Measurements from ENCODE around the gene MARK4.

MARK4 gene

DNA sequence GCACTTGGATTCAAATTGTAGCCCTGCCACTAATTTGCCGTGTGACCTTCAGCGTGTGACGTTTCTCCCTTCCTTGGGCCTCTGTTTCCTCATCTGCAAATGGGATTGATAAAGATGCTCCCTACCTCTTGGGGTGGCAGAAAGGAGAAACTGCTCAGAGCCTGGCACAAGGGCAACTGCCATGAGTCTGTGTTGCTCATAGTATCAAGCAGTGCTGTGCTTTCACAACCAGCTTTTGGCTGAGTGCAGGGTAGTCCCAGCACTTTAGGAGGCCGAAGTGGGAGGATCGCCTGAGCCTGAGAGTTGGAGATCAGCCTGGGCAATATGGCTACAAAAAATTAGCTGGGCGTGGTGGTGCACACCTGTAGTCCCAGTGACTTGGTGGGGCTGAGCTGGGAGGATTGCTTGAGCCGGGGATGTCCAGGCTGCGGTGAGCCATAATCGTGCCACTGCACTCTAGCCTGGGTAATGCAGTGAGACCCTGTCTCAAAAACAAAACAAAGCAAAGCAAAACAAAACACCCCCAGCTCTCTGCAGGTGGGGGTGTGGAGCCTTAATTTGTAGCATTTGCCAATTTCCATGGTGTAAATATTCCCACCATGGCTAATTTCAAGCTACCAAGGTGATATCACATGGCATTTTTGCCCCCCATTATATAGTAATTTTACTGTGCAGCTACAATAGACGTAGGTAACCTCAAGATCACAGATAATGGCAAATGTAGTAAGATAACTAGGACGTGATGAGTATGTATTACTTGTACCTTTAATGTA is 1.6 kb upstream of the MARK4 start:
- TF ChIP-seq PPARA (CRISPR knock-in tag; IDR thresholded peaks at IDR 0.05; ENCODE audit: borderline replicate concordance) (no peak), RARB (CRISPR knock-in tag; IDR thresholded peaks at IDR 0.05) (no peak), ZNF565 (CRISPR knock-in tag; conservative IDR thresholded peaks at IDR 0.05; ENCODE audit: low read depth) (no peak), CSDC2 (CRISPR knock-in tag; IDR thresholded peaks at IDR 0.05) (no peak), ZNF70 (CRISPR knock-in tag; IDR thresholded peaks at IDR 0.05) (no peak)
- TF ChIP-seq, protein P1, sequence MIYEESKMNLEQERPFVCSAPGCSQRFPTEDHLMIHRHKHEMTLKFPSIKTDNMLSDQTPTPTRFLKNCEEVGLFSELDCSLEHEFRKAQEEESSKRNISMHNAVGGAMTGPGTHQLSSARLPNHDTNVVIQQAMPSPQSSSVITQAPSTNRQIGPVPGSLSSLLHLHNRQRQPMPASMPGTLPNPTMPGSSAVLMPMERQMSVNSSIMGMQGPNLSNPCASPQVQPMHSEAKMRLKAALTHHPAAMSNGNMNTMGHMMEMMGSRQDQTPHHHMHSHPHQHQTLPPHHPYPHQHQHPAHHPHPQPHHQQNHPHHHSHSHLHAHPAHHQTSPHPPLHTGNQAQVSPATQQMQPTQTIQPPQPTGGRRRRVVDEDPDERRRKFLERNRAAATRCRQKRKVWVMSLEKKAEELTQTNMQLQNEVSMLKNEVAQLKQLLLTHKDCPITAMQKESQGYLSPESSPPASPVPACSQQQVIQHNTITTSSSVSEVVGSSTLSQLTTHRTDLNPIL (CRISPR knock-in tag; IDR thresholded peaks at IDR 0.05; ENCODE audit: low read depth): no peak
- TF ChIP-seq, protein P2, sequence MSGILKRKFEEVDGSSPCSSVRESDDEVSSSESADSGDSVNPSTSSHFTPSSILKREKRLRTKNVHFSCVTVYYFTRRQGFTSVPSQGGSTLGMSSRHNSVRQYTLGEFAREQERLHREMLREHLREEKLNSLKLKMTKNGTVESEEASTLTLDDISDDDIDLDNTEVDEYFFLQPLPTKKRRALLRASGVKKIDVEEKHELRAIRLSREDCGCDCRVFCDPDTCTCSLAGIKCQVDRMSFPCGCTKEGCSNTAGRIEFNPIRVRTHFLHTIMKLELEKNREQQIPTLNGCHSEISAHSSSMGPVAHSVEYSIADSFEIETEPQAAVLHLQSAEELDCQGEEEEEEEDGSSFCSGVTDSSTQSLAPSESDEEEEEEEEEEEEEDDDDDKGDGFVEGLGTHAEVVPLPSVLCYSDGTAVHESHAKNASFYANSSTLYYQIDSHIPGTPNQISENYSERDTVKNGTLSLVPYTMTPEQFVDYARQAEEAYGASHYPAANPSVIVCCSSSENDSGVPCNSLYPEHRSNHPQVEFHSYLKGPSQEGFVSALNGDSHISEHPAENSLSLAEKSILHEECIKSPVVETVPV (CRISPR knock-in tag; IDR thresholded peaks at IDR 0.05): no peak
- ATAC-seq: no peak

DNA sequence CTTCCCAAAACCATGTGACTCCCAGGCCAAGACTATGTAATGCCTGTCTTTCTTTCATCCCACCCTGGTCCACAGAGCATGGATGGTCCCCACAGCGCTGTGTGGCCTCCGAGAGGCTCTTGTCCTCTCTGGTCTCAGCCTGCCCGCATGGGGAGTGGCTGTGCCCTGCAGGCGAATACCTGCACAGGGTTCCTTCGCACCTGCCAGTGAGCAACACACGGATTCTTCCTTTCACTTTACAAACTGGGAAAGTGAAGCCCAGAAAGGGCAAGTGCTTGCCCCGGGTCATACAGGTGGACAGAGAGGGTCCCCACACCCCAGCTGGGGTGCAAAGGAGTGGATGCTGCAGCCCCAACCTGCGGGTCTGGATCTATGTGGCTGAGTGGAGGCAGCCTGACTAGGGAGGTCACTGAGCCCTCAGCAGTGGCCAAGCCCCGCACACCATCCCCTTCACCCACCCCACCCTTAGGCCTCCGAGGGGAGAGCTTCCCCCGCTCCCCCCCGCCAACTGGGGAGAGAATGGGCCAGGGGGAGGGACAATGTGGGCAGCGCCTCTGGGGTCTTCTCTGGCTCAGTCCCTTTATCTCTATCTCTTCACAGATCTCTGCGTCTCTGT is 747 bp upstream of the MARK4 start:
- peak; percentile 5; the same call in 1 of the 3 replicates for ATAC-seq
- TF ChIP-seq ZFP3 (CRISPR knock-in tag; IDR thresholded peaks at IDR 0.05): no peak
- no peak for TF ChIP-seq PPARA (CRISPR knock-in tag; IDR thresholded peaks at IDR 0.05; ENCODE audit: borderline replicate concordance)
- TF ChIP-seq OSR1 (CRISPR knock-in tag; IDR thresholded peaks at IDR 0.05): no peak
- no peak for TF ChIP-seq TOX (CRISPR knock-in tag; IDR thresholded peaks at IDR 0.05; ENCODE audit: borderline replicate concordance)
- TF ChIP-seq GLIS3 (CRISPR knock-in tag; IDR thresholded peaks at IDR 0.05): no peak
- no peak for TF ChIP-seq ZNF565 (CRISPR knock-in tag; conservative IDR thresholded peaks at IDR 0.05; ENCODE audit: low read depth)
- no peak for TF ChIP-seq ZC3H10 (CRISPR knock-in tag; IDR thresholded peaks at IDR 0.05)
- TF ChIP-seq, protein P3, sequence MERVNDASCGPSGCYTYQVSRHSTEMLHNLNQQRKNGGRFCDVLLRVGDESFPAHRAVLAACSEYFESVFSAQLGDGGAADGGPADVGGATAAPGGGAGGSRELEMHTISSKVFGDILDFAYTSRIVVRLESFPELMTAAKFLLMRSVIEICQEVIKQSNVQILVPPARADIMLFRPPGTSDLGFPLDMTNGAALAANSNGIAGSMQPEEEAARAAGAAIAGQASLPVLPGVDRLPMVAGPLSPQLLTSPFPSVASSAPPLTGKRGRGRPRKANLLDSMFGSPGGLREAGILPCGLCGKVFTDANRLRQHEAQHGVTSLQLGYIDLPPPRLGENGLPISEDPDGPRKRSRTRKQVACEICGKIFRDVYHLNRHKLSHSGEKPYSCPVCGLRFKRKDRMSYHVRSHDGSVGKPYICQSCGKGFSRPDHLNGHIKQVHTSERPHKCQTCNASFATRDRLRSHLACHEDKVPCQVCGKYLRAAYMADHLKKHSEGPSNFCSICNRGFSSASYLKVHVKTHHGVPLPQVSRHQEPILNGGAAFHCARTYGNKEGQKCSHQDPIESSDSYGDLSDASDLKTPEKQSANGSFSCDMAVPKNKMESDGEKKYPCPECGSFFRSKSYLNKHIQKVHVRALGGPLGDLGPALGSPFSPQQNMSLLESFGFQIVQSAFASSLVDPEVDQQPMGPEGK (CRISPR knock-in tag; IDR thresholded peaks at IDR 0.05; ENCODE audit: borderline replicate concordance): no peak
- no peak for TF ChIP-seq ARNTL (CRISPR knock-in tag; IDR thresholded peaks at IDR 0.05; ENCODE audit: borderline replicate concordance, low read depth)
- TF ChIP-seq ISL1 (CRISPR knock-in tag; IDR thresholded peaks at IDR 0.05): no peak
- TF ChIP-seq ZNF8 (CRISPR knock-in tag; IDR thresholded peaks at IDR 0.05): no peak
- TF ChIP-seq RARB (CRISPR knock-in tag; IDR thresholded peaks at IDR 0.05): no peak

DNA sequence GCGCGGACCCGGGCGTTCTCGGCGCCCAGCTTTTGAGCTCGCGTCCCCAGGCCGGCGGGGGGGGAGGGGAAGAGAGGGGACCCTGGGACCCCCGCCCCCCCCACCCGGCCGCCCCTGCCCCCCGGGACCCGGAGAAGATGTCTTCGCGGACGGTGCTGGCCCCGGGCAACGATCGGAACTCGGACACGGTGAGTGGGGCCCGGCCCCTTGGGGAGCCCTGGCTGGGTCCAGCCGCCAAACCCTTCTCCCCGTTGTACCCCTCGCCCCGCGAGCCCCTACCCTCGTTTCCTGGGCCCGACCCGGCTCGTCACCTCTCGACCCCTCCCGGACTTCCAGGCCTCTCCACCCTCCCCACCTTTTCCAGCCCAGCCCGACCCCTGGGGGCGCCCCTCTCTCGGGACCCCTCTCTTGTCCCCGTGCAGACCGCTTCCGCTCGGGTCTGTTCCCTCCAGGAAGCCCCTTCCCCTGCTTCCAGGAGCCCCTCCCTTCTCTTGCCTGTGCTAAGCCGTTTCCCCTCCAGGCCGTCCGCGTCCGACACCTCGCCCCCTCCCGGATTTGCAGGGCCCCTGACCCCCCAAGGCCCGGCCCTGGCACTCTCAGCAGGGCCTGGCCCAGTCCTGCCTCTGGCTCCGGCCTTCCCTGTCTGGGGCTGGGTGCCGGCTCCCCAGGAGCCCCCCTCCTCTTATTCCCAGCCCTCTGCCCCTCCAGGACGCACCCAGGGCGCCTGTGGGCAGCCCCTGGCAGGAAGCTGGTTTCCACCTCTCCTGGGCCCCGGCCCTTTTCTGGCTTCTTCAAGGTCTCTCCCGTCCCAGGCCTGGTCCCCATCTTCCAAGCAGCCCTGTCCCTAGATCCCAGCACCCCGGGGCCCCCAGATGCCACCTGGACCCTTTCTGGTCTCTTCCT is 632 bp downstream of the MARK4 start:
- peak; percentile 50 for ATAC-seq
- TF ChIP-seq ZFP30 (CRISPR knock-in tag; IDR thresholded peaks at IDR 0.05): no peak
- TF ChIP-seq, protein P3 (CRISPR knock-in tag; IDR thresholded peaks at IDR 0.05; ENCODE audit: borderline replicate concordance): peak; percentile 65; the same call in 1 of the 2 replicates

DNA sequence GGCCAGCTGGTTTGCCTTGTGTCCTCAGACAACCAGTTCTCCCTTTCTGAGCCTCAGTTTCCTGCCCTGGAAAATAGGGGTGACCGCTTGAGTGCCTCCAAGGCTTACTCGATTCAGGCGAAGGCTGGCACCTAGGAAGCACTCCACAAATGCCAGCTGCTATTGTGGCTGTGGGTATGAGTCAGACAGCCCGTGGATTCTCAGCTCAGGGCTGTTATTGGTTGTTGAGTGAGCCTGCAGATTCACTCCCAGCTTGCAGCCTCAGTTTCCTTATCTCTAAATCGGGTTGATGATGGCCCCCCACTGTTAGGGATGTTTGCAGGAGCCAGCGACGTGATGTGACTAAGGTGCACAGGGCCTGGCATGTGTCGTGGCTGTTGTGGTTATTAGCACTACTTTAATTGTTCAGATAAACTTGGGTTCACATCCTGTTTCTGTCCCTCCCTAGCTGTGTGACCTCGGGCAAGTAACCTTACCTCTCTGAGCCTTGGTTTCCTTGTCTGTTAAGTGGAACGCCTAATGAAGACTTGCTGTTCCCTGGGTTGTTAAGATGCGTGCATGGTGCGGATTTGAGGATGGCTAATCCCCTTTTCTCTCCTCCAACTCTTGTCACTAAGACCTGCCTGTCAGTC is 2.4 kb downstream of the MARK4 start:
- no peak for ATAC-seq
- TF ChIP-seq TCF4 (CRISPR knock-in tag; IDR thresholded peaks at IDR 0.05; ENCODE audit: borderline replicate concordance) (no peak), ZNF565 (CRISPR knock-in tag; conservative IDR thresholded peaks at IDR 0.05; ENCODE audit: low read depth) (no peak), ZNF8 (CRISPR knock-in tag; IDR thresholded peaks at IDR 0.05) (no peak), BACH2 (CRISPR knock-in tag; IDR thresholded peaks at IDR 0.05; ENCODE audit: borderline replicate concordance) (no peak), CSDC2 (CRISPR knock-in tag; IDR thresholded peaks at IDR 0.05) (no peak), ARNTL (CRISPR knock-in tag; IDR thresholded peaks at IDR 0.05; ENCODE audit: borderline replicate concordance, low read depth) (no peak), ZC3H10 (CRISPR knock-in tag; IDR thresholded peaks at IDR 0.05) (no peak), ZNF70 (CRISPR knock-in tag; IDR thresholded peaks at IDR 0.05) (no peak), ZFP3 (CRISPR knock-in tag; IDR thresholded peaks at IDR 0.05) (no peak), ISL1 (CRISPR knock-in tag; IDR thresholded peaks at IDR 0.05) (no peak), PPARA (CRISPR knock-in tag; IDR thresholded peaks at IDR 0.05; ENCODE audit: borderline replicate concordance) (no peak), GLIS3 (CRISPR knock-in tag; IDR thresholded peaks at IDR 0.05) (no peak), TOX (CRISPR knock-in tag; IDR thresholded peaks at IDR 0.05; ENCODE audit: borderline replicate concordance) (no peak), ZFP30 (CRISPR knock-in tag; IDR thresholded peaks at IDR 0.05) (no peak), RARB (CRISPR knock-in tag; IDR thresholded peaks at IDR 0.05) (no peak), OSR1 (CRISPR knock-in tag; IDR thresholded peaks at IDR 0.05) (no peak)
- TF ChIP-seq, protein P3 (CRISPR knock-in tag; IDR thresholded peaks at IDR 0.05; ENCODE audit: borderline replicate concordance): no peak
- TF ChIP-seq, protein P4, sequence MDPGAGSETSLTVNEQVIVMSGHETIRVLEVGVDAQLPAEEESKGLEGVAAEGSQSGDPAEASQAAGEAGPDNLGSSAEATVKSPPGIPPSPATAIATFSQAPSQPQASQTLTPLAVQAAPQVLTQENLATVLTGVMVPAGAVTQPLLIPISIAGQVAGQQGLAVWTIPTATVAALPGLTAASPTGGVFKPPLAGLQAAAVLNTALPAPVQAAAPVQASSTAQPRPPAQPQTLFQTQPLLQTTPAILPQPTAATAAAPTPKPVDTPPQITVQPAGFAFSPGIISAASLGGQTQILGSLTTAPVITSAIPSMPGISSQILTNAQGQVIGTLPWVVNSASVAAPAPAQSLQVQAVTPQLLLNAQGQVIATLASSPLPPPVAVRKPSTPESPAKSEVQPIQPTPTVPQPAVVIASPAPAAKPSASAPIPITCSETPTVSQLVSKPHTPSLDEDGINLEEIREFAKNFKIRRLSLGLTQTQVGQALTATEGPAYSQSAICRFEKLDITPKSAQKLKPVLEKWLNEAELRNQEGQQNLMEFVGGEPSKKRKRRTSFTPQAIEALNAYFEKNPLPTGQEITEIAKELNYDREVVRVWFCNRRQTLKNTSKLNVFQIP (CRISPR knock-in tag; IDR thresholded peaks at IDR 0.05; ENCODE audit: borderline replicate concordance, low read depth): no peak
